Mesodermal cell (in vitro differentiated cells): ENCODE results near the gene SETD1B. TPM values are rescaled to one million over a fixed set of nuclear protein-coding genes. Genes with fewer than 3 reads are reported as not detected.
"Not testable (repeated sequence)": the region's sequence is repeated elsewhere in the genome, so short reads cannot be mapped to it uniquely, and the experiment has no call there.

Experiments used
- H3K27ac ChIP-seq: 2 replicates; pipeline ENCODE4 v1.7.0; 2013; ENCODE audit warnings: mild to moderate bottlenecking, low read depth, low read length, moderate library complexity; ENCODE audit not compliant: severe bottlenecking
- H3K36me3 ChIP-seq: 2 replicates; pipeline ENCODE4 v1.7.1; 2013; ENCODE audit warnings: mild to moderate bottlenecking, low read length, moderate library complexity; ENCODE audit not compliant: control insufficient read depth, insufficient read depth
- H3K4me1 ChIP-seq: one replicate; pipeline ENCODE4 v1.7.1; 2013; ENCODE audit warnings: mild to moderate bottlenecking, low read length; ENCODE audit not compliant: insufficient read depth, control insufficient read depth, poor library complexity, severe bottlenecking
- H3K4me3 ChIP-seq: 2 replicates; pipeline ENCODE4 v1.7.0; 2013; ENCODE audit warnings: low read length, control low read depth, mild to moderate bottlenecking; ENCODE audit not compliant: insufficient read depth, poor library complexity, severe bottlenecking; ENCODE audit errors: extremely low read depth
- H3K9me3 ChIP-seq: 2 replicates; pipeline ENCODE4 v1.7.1; 2013; ENCODE audit warnings: mild to moderate bottlenecking, low read length, moderate library complexity; ENCODE audit not compliant: control insufficient read depth
- WGBS, 2 experiments: methylation state at CpG; one replicate each; pipeline ENCODE4 v1.1.5; 2013; ENCODE audit warnings: missing lambda C conversion rate in 2 of 2; ENCODE audit not compliant: insufficient coverage in 2 of 2; 5-methylcytosine and 5-hydroxymethylcytosine counted together
- polyA plus RNA-seq, 2 experiments: library from polyadenylated mRNA; stranded (reverse); fragments of 50-300 nt; gene quantifications; one replicate each; pipeline ENCODE4 v1.2.3, GENCODE V29; 2013

Gene SETD1B
- 7.9 TPM for polyA plus RNA-seq (2013, experiment 1 of 2)
- polyA plus RNA-seq (2013, experiment 2 of 2) = 7.2 TPM

DNA sequence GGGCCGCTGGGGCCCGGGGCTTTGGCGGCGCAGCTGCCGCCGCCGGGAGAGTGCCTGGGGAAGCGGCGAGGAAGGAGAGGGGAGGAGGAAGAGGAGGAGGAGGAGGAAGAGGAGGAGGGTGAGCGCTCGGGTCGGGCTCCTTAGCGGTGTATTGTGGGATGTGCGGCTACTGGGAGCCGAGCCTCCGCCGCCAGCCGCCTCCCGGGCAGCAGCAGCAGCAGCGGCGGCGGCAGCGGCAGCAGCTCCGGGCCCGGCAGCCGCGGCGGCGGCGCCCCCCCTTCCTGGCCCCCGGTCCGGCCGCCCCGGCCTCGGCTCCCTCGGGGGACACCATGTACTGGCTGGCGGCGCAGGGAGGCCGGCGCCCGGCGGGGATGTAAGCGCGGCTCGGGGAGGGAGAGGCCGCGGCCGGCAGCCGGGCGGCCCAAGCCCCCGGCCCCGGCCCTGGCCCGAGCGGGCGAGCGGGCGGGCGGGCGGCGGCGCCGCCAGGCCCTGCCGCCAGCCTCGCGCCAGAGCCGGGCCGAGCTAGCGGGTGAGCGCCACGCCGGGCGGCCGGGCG, at the start of gene SETD1B:
Gene SETD1B (plus strand): TSS at position 149 of the 556 bp plus-strand sequence. CDS start 729 bp downstream, outside the sequence.
- 0% methylated on average over 31 to 35 of the region's 74 CpGs for WGBS, 2 experiments
- Histone ChIP-seq H3K9me3 (no peaks in the 10 kb centered on the region), H3K4me3 (peak within 1 kb of the TSS; percentile 78)

DNA sequence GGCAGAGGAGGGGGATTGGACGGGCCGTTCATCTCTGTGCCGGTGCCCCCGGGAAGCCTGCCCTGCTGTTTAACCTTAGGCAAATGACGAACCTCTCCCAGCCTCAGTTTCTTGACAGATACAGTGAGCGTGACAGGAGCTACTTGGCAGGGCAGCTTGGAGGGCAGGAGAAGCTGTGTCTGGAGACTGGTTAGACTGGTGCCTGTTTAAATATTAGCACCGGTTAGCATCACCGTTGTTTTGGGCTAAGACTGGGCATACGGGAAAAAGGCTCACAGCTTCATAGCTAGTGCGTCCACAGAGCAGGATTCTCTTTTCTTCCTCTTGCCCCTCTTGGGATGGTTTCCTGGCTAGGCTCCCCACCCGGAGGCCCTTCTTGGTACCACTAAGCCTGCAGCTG, 49.0 kb upstream of the SETD1B start:
- WGBS, 2 experiments = 97 to 99% methylated on average over 9 to 10 of the region's 11 CpGs
- H3K9me3 ChIP-seq = no peaks in the 10 kb centered on the region
- H3K36me3 ChIP-seq = peaks cover 31% of the 10 kb centered on the region
- H3K4me3 ChIP-seq = no peak overlapping the region
- no peak overlapping the region for H3K27ac ChIP-seq
- no peaks in the 10 kb centered on the region for H3K4me1 ChIP-seq

More for the DNA sequence above, at the start of gene SETD1B:
- peaks cover 15% of the 10 kb centered on the region for H3K4me1 ChIP-seq
- H3K27ac ChIP-seq = peak within 1 kb of the TSS; percentile 99
- H3K36me3 ChIP-seq = peaks cover 27% of the 10 kb centered on the region

DNA sequence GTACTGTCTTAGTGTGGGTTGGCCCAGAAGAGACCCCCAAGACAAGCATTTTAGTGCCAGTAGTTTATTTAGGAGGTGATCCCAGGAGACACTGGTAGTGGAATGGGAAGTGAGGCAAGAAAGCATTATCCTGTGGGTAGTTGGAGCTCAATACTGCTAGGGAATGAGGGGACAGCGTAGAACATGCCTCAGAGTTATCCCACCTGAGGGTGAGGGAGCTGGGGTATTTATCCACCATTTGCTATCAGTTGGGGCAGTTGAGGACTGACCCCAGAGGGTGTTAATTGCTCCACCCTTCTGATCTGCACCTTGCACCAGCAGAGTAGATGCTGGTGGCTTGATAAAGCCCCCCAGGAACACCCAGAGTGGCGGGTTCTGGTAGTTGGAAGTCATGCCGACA, 48.2 kb upstream of the SETD1B start:
- WGBS, 2 experiments = 83 to 100% methylated on average over 1 to 2 of the region's 3 CpGs
- Histone ChIP-seq H3K4me1 (no peaks in the 10 kb centered on the region), H3K4me3 (no peak overlapping the region), H3K9me3 (no peaks in the 10 kb centered on the region), H3K27ac (no peak overlapping the region), H3K36me3 (peaks cover 25% of the 10 kb centered on the region)

DNA sequence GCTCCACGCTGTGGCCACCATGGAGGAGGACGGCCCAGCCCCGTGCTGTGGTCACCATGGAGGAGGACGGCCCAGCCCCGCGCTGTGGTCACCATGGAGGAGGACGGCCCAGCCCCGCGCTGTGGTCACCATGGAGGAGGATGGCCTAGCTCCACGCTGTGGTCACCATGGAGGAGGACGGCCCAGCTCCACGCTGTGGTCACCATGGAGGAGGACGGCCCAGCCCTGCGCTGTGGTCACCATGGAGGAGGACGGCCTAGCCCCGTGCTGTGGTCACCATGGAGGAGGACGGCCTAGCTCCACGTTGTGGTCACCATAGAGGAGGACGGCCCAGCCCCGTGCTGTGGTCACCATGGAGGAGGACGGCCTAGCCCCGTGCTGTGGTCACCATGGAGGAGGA, 45.3 kb upstream of the SETD1B start:
- Histone ChIP-seq H3K36me3 (peaks cover 12% of the 10 kb centered on the region), H3K4me1 (peaks cover 10% of the 10 kb centered on the region)
- H3K4me3 ChIP-seq, H3K27ac ChIP-seq, H3K9me3 ChIP-seq: not testable (repeated sequence)
- 96 to 98% methylated on average over 5 to 6 of the region's 22 CpGs for WGBS, 2 experiments

DNA sequence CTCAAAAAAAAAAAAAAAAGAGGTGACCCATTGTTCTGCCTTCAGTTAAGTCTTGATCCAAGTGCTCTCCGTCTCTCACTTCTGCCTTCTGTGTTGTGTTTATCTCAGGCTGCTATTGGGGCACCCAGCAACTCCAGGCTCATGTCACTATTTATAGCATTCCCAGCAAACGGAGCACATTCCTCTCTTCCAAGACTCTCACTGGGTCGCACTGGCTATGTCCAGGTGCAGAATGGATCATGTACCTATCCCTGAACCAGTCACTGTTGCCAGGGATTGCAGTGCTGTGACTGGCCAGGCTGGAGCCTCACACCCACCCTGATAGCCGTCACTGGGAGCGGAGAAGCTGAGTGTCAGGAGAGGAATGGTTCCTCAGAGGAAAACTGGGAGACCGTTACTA, 41.5 kb upstream of the SETD1B start:
- H3K27ac ChIP-seq = peak overlapping the region; percentile 45
- H3K36me3 ChIP-seq = no peaks in the 10 kb centered on the region
- peaks cover 23% of the 10 kb centered on the region for H3K4me1 ChIP-seq
- WGBS, 2 experiments = 82 to 98% methylated on average over 5 of the region's 6 CpGs
- H3K4me3 ChIP-seq = no peak overlapping the region
- H3K9me3 ChIP-seq = no peaks in the 10 kb centered on the region

DNA sequence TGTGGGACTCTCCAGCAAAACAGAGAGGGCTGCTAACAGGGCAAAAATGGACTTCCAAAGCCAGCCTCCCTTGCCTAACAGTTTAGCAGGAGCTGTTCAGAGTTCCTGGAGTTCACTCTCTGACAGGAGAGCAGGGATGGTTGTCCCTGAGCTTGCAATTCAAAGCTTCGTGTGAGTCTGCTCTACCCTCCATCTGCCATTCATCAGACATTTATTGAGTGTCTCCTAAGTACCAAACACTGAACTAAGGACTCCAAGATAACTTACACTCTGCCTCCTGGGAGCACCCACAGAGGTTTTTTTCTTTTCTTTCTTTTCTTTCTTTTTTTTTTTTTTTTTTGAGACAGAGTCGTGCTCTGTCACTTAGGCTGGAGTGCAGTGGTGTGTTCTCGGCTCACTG, 39.0 kb upstream of the SETD1B start:
- no peak overlapping the region for H3K4me3 ChIP-seq
- H3K4me1 ChIP-seq = peaks cover 23% of the 10 kb centered on the region
- H3K9me3 ChIP-seq = no peaks in the 10 kb centered on the region
- no peak overlapping the region for H3K27ac ChIP-seq
- WGBS, 2 experiments = 86 to 100% methylated on average over 1 of the region's 3 CpGs
- no peaks in the 10 kb centered on the region for H3K36me3 ChIP-seq

DNA sequence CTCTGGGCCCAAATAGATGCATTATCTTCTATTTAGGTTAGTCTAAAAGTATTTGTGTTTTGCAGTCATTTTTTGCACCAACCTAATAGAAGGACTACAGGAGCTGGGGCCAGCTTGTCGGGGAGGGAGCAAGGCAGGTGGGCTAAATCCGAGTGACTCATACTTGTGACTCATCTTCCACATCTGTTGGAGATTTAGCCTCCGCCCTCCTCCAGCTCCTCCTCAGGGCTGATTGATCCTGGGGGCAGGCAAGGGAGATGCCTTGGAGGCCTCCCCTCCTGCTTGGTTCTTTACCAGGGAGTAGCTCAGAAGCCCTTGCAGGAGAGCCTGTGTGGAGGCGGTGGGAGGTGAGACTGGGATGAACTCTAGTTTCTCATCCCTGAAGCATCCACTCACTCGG, 38.2 kb upstream of the SETD1B start:
- Histone ChIP-seq H3K27ac (no peak overlapping the region), H3K4me3 (no peak overlapping the region), H3K36me3 (no peaks in the 10 kb centered on the region), H3K4me1 (peaks cover 23% of the 10 kb centered on the region), H3K9me3 (no peaks in the 10 kb centered on the region)
- 59 to 62% methylated on average over 2 to 5 of the region's 5 CpGs for WGBS, 2 experiments

DNA sequence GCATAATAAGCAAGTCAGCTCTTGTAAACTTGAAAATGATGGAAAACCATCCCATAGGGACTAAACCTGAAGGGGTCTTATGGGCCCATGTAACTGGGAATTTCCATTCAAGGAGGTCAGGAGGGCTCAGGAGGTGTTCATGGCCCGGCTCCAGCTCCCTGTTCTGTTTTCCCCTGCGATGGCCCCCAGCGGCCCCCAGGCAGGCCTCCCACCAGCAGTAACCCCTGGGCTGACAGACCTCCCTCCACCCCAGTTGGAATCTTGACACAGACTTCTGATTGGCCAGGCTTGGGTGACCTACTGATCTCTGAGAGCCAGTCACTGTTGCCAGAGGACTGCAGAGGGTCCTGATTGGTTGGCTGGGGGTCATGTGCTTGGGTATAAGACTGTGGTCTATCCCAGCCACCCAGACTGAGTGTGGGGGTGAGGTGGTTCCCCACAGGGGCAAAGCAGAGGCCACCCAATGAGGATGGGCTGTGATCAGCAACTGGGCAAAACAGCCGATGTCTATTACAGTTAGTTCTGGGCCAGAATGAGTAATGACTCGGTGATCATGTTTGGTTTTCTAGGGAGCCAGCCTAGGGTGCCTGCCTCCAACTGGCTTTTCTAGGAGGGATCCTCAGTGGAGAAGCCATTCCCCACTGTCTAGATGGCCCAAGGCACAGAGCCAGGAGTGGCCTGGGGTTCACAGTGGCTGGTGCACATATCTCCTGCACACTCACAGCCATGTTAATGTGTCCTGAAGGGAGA, 37.3 kb upstream of the SETD1B start:
- peaks cover 2% of the 10 kb centered on the region for H3K36me3 ChIP-seq
- H3K4me3 ChIP-seq = no peak overlapping the region
- 93 to 100% methylated on average over 2 to 4 of the region's 5 CpGs for WGBS, 2 experiments
- H3K9me3 ChIP-seq = no peaks in the 10 kb centered on the region
- H3K27ac ChIP-seq = no peak overlapping the region
- H3K4me1 ChIP-seq = peaks cover 23% of the 10 kb centered on the region

DNA sequence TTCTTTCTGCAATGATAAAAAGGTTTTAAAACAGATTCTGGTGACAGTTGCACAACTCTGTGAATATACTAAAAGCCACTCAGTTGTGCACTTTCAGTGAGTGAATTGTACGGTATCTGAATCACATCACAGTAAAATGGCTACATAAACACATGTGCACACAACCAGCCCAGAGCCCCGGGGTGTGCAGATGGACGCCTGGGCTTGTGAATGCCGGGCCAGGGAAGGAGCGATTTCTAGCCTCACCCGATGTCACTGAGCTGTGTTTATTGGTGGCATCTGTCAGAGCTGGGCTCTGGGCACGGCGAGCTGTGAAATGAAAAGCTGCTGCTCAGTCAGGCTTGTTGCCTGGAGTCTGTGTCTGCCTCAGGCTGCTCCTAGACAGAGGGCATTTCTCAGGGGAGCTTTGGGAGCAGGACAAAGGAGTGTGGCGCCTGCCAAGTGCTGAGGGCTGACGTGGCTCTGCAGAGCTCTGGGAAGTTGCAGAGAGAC, 36.2 kb upstream of the SETD1B start:
- H3K27ac ChIP-seq = no peak overlapping the region
- H3K9me3 ChIP-seq = no peaks in the 10 kb centered on the region
- peaks cover 13% of the 10 kb centered on the region for H3K4me1 ChIP-seq
- 89 to 94% methylated on average over 10 of the region's 10 CpGs for WGBS, 2 experiments
- peaks cover 3% of the 10 kb centered on the region for H3K36me3 ChIP-seq
- no peak overlapping the region for H3K4me3 ChIP-seq

DNA sequence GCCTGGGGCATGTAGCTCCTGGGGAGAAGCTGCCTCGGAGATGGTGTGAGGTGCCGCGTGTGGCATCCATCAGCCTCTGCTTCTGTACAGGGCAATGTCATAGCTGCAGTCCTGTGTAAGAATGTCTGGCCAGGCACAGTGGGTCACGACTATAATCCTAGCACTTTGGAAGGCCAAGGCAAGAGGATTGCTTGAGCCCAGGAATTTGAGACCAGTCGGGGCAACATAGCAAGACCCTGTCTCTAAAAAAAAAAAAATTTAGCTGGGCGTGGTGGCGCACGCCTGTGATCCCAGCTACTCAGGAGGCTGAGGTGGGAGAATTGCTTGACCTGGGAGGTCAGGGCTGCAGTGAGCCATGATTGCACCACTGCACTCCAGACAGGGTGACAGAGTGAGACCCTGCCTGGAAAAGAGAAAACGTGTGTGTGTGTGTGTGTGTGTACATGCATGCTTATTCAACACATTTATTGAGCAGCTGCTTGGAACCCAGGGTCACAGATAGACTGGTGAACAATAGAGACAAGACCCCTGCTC, 34.4 kb upstream of the SETD1B start:
- H3K27ac ChIP-seq = no peak overlapping the region

More for the DNA sequence above, 34.4 kb upstream of the SETD1B start:
- Histone ChIP-seq H3K4me3 (no peak overlapping the region), H3K4me1 (peaks cover 19% of the 10 kb centered on the region), H3K36me3 (peaks cover 3% of the 10 kb centered on the region), H3K9me3 (no peaks in the 10 kb centered on the region)
- 94 to 98% methylated on average over 8 to 9 of the region's 9 CpGs for WGBS, 2 experiments
